DMS153 treated with DMSO at 0.1 percent for 48 hours (cell line): ENCODE data around the gene DCDC2C.
A peak's percentile ranks its signal among the peaks of the same experiment; 100 is the strongest.
"Not testable (repeated sequence)": the region's sequence is repeated elsewhere in the genome, so short reads cannot be mapped to it uniquely, and the experiment has no call there.

Experiments used
- DNase-seq: peaks from one replicate; lab custom pipeline; 2025; ENCODE audit not compliant: unreplicated experiment; lab: John Stamatoyannopoulos, UW

DCDC2C gene, protein sequence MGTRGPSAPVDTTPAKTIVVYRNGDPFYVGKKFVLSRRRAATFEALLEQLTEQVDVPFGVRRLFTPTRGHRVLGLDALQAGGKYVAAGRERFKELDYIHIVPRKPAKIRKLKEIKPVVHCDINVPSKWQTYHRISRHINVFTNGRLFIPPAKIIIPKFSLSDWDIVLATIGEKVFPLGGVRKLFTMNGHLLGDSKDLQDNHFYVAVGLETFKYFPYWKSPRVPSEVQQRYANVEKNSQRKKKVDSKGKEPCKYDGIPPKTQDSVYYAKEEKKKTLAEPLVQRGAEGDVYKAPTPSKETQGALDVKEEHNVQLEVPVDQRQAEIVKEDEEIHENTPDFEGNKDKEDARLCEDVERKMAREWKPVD

DNA sequence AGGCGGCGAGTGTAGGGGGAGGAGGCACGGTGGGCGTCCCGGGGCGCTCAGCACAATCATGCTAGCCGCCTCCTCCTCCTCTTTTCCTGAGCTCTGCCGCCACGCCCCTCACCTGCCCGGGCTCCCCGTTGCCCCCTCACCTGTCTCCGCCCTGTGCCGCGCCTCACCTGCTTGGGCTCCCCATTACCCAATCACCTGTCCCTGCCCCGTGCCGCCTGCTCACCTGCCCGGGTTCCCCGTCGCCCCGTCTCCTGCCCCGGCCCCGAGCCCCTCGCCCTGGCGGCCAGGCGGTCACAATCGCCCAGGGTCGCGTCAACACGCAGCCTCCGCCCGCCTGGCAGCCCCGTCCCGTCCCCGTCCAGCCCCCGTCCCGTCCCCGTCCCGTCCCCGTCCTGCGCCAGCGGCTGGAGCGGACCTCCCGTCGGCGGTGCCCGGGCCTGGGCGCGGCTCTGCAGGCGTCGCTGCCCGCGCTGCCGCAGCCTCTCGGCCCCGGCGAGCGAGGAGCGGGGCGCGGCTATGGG is at the start of gene DCDC2C:
Gene DCDC2C (plus strand): TSS at position 340 of the 521 bp plus-strand sequence. CDS start 177 bp downstream, at position 517.
- no peak for DNase-seq

DNA sequence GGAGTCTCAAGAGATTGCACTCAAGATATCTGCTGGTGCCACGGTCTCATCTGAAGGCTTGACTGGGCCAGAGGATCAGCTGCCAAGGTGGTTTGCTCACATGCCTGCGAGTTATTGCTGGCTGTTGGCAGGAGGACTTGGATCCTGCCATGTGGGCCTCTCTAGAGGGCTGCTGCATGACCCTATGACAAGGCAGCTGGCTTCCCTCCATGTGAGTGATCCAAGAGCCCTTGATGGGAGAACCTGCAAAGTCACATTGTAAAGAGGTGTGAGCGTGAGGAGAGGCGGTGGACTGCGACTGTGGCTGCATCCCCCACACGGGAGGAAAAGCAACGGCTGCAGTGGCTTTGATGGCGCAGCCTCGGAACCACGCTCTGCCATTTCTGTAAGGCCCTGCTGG is 49.4 kb upstream of the DCDC2C start:
- DNase-seq: no peak

DNA sequence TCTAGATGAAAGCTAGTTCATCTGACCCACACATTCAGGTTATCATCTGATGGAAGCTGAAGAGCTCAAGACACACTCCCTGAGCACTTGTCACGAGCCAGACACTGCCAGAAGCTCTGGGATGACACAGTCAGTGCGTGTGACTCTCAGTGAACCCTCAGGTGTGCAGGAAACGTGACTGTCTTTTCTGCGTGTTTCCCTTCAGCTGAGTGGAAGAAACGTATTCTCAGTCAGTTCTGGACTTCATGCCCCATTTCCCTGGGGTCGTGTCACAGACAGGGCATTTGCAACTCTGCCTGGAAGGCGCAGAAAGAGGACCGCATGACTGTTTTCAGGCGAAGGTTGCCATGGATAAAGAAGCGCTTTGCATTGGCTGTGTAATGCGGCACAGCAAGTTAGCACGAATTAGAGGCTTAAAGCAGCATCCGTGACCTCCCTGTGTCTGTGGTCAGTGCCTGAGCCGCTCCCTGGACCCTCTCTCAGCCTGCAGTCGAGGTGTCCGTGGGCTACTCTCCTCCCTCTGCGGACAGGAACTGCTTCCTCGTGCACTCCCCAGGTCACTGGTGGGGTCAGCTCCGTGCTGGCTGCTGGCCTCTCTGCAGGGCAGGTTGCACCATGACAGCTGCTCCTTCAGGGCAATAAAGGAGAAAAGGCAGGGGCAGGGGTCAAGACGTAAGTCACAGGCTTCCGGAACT is 48.7 kb upstream of the DCDC2C start:
- DNase-seq: no peak

DNA sequence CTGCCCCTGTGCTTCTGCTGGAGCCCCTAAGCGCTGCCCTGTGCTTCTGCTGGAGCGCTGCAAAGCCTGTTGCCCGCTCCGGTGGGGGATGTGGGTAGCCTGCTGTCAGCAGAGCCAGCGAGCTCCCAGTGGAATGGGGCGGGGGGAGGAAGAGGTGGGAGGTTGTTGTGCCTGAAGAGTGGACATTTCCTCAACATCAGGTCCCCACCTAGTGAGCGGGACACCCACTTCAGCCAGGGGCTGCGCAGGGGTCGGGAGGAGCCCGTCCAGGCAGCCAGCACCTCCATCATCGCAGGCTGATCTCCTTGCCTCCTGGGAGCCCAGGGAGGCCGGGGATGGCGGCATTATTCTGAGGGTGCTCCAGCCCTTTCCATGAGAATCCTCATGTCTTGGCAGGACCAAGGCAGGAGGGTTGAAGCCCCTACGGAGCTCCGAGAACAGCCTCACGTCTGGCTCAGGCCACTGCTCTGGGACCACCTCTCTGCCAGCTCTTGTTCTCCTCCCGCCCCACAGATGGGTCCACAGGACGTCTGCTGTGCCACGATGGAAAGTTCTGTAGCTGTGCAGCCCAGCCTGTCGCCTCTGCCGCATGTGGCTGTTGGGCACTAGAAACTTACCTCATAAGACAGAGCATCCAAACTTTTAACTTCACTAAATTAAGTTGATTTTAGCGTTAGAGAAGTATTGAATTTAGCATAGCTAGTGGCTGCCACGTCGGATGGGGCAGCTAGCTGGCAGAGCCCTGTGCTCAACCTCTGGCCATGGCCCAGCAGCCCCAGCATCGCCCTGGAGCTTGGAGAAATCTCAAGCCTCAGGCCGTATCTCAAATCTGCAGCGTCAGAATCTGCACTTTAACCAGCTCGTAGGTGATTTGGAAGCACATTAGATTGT is 47.3 kb upstream of the DCDC2C start:
- no peak for DNase-seq

DNA sequence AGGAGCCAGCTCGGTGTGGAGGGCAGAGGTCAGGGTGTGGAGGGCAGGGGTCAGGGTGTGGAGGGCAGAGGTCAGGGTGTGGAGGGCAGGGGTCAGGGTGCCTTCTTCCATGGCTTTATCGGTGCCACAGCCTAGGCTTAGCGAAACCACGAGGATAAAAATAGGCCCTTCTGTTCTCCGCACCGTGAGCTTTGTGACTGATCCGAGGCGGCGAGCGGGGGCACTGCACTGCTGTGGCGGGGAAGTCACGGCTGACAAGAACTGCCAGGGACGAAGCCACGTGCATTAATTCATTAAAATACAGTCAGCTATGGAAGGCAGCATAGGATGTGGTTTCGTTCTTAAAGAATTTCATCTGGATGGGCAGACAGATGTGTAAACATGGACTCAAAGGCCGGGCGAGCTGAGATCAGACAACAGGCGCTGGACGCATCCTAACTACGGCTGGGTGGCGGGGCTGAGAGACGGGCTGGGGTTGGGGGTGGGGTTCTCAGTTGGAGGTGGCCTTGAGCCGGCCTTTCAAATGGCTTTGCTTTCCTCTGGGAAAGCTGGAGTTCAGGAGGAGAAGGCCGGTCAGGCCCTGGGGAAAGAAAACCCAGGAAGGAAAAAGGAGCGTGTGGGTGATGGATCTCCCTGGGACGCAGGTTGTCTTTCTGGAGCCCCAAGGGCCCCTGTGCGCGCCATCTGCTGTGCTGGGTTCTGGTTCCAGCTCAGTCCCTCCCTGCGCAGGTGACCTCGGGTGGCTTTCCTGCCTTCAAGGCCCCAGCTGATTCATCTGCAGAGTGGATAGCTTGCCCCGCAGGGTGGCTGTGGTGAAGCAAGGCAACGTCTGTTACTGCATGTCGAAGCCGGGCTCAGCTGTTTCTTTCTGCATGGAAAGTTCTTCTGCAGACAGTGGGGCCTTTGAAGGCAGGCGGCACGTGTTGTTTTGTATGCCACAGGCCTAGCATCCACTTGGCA is 46.3 kb upstream of the DCDC2C start:
- no peak for DNase-seq

DNA sequence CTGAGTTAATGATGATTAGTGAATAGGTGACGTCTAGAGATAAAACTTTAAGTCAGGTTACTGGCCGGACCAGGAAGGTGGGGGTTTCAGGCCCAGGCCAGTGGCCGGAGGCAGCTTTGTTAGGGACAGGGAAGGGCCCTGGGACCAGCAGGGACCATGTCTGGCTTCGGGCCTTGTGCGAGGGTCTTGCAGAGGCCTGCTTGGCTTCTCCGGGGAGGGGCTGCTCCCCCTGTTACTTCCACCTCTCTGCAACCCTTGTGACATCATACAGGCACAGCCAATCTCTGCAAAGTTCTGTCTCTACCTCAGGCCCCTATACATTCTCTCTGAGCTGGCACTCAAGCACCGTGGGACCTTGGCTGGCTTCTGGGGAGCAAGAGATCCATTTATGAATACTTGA is 45.5 kb upstream of the DCDC2C start, which contains the start of gene ALLC:
Gene ALLC (plus strand): TSS at position 320 of the 400 bp plus-strand sequence. CDS start 12,958 bp downstream, outside the sequence.
- no peak for DNase-seq

DNA sequence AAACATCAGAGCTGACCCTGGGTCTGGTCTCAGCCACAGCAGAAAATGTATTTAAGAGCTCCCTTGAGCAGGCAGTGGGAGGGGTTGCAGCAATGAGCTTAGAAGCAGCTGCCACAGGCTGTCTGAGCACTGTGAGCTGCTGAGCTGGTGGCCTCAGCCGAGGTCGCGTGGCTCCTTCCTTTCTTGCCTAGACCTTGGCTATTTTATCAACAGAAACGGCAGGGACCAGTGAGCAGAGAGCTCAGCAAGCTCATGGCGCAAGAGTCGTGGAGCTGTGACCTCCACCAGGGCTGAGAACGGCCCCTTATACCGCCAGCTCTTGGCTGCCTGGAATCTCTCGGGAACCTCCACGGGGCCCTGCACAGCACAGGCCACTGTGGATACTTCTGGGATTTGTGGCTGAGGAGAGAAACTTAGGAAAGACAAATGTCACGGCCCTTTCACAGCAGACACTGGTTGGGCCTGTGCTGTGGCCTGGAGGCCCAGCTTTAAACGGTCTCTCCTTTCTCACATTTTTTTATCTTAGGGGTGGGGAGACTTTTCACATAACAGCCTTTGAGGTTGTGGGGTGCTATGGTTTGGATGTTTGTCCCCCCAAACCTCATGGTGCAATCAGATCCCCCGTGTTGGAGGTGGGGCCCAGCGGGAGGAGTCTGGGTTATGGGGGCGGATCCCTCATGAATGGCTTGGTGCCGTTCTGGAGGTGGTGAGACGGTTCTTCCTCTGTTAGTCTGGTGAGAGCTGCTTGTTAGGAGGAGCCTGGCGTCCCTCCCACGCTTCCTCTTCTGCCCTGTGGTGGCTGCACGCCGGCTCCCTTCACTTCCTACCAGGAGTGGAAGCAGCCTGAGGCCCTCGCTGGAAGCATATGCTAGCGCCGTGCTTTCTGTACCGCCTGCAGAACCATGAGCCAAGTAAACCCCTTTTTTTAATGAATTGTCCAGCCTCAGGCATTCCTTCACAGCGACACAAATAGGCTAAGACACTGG is 43.6 kb upstream of the DCDC2C start:
- DNase-seq: no peak

DNA sequence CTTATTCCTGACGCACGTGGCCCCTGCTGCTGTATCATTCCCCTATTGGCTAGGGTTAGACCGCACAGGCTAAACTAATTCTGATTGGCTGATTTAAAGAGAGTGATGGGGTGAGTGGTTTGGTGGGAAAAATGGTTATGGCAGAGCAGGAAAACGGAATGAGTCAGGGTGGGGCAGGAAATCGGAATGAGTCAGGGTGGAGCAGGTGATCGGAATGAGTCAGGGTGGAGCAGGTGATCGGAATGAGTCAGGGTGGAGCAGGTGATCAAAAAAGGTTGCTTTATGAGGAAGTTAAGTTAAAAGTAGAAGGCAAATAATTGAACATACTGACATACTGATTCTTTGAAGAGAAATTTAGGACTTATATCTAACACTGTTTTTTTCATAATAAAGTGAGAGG is 42.7 kb upstream of the DCDC2C start:
- not testable (repeated sequence) for DNase-seq

DNA sequence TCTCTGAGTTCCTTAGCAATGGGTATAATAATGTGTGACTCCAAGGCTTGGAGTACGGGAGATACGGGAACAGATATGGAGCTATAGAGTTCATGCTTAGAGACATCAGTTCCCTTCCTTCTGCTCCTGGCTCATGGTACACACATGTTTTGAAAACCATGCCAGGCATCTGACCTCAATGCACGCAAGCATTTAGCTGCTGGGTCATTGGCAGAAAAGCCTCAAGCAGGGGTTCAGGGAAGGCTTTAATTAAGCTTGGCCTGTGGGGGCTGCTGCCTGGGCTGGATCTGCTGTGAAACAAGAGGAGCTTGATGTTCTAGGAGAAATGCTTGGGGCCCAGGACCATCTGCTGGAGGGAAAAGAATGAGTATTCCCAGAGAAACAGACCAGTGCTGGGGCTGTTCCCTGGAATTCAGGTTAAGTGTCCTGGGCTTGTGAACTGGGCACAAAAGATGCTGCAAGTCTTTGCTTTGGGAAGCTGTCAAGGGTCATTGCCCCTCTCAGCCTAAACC is 42.2 kb upstream of the DCDC2C start:
- no peak for DNase-seq

DNA sequence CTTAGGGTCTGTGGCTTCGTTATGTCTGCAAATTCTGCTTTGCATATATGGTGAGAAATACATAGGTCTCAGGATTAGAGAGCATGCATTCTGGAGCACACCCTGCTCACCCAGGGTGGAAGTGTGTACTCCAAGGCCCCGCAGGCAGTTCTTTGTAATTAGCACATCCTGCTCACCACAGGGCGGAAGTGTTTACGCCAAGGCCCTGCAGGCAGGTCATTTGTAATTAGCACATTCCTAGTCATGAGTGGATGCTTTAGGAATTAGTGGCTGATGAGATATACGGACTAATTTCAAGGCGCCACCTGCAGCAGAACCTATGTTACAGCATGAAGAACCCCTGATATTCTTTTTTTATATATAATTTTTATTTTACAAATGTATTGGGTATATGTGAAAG is 41.1 kb upstream of the DCDC2C start:
- DNase-seq: no peak

DNA sequence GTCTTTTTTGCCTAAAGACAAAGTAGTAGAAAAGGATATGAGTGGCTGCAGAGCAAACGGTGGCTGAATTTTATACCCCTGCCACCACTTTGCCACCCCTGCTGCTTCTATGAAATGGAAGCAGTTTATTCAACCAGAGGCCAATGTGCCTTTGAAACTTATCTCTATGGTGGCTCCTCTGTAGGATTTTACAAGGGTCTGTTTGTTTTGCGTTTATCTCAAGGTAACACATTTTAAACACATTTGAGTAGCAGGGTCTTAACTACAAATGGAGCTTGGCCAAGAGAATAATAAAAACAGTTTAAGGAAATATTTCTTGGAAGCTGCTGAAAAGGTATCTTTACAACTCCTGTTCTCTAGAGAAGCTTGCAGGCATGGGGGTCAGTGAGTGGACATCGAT is 39.3 kb upstream of the DCDC2C start:
- DNase-seq: no peak

DNA sequence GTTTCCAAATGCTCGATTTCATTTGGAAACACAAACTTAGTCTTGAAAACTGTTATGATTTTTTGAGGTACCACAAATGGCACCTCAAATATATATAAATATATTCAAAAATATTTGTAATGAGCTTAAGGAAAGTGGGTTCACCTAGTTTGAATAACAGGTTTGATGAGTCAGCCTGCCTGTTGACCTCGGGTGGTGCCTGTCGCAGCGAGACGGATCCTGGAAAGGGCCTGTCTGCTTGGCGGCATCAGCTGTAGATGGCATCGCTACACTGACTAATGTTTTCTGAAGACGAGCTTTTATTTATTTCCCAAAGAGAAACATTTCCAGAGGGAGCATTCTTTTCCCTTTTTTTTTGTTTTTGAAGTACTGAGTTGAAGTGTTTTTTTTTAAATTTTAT is 38.5 kb upstream of the DCDC2C start:
- no peak for DNase-seq

DNA sequence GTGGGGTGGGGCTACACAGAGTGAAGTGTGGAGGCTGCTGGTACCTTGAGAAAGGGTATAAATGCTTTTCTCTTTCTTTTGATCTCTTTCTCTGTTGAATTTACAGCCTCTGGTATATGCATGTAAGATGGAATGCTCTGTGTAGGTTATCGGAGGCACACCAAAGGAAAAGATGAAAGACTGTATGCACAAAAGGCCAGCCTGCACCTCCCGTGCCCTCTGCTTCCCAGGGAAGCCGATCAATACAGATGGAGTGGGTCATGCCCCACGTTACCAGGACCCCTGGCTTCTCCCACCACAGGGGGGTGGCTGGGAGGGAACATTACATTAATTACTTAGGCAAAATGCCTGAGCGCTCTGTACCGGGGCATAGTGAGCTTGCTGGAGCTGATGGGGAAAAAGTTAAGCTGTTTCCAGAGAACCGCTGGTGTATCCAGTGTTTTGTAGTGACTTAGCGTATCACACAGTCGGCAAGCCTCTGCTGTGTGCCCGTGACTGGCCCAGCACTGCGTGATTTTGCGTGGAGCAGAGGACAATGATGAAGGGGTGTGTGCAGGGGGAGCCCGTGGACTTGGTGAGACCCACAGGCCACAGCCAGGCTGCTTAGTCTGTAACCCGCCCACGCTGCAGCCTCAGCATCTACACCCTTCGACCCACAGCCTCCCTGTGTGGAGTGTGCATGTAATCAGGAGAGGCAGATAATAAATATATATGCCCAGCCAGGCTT is 37.3 kb upstream of the DCDC2C start:
- no peak for DNase-seq

DNA sequence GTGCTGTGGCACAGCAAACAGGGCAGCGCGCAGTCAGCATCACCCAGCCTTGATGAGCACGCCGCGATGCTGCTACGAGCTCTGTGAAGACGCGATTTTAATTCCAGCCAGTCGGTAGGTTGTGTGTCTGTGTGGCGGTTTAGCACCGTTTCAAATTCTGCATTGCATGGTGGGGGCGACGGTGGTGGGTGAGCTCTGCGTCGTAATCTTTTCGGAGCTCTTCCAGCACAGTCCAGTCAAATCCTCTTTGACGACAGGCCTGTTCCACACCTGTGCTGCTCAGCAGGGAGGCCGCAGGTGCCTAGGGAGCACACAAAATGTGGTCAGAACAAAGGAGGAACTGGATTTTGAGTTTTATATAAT is 36.8 kb upstream of the DCDC2C start:
- no peak for DNase-seq

DNA sequence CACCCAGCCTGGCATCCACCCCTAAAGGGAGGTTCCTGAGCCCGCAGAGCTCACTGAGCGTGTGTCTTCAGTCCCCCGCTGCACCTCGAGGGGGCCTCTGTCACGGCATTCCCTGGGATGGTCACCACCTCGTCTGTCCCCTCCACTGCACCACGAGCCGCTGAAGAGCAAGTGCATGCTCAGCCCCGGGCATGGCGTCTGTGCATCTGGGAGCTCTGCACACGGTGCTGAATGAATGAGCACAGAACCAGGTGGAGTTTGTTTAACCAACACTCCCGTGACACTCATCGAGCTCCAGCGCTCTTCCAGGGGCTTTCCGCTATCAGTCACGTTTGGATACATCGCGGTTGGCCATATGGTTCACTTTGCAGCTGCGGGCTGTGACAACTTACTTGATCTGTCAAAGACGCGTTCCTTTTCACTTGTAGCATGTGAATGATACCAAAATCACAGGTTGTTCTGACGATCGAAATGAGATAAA is 36.2 kb upstream of the DCDC2C start:
- DNase-seq: peak; percentile 33

DNA sequence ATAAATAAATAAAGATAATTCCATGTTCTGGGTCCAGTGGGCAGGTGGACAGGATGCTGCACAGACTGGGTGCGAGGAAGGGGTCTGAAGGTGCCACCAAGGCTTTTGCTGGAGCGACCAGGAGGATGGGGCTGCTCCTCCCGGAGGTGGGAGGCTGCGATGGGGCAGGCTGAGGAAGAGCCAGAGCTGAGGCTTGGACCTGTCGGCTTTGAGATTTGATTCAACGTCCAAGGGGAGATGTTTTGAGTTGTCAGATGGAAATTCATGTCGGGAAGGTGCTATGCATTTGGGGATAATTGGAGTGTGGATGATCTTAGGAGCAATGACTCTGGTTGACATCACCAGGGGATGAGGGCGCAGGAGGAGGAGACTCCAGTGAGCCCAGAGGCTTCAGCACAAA is 33.7 kb upstream of the DCDC2C start:
- DNase-seq: no peak

DNA sequence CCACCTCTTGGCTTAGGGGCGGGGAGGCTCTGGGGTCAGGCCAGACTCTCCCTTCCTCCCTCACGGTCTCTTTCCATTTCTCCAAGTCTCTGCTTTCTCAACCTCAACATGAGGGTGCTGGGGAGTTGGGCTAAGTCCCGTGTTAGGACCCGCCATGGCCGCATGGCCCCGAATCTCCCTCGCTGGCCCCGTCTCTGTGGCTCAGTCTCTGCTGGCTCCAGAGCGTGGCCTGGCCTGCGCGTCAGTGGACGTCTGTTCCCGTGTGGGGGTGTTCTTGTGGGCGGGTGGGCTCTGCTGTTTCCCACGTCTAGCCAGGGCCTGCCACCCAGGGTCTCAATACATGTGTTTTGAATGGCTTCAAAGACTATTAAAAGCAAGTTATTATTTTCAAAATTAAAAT is 33.0 kb upstream of the DCDC2C start:
- no peak for DNase-seq

DNA sequence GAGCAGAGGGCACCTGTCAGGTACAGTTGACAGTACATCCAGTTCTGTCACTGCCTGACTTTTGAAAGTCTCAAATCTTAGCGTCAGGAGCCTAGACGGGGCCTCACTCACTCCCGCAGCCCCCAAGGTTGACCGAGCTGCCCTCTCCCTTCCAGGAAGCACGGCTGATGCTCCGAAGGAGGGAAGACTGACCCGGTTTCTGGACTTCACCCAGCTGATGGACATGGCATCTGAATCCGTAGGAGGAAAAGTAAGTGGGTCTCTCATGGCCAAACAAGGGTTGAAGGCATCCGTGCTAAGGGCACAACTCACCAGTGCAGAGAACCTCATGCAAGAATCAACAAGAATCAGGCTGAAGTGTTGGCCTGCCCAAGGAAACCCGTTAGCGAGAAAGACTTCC is 32.4 kb upstream of the DCDC2C start:
- no peak for DNase-seq
